Measurements from ENCODE around the gene ACTN2.

ACTN2 gene

GRCh38 chr1:236744533-236744932 lies 58.2 kb downstream of the ACTN2 start:
- DNase-seq: no peak

GRCh38 chr1:236746785-236747184 lies 60.5 kb downstream of the ACTN2 start:
- DNase-seq: no peak

DNA sequence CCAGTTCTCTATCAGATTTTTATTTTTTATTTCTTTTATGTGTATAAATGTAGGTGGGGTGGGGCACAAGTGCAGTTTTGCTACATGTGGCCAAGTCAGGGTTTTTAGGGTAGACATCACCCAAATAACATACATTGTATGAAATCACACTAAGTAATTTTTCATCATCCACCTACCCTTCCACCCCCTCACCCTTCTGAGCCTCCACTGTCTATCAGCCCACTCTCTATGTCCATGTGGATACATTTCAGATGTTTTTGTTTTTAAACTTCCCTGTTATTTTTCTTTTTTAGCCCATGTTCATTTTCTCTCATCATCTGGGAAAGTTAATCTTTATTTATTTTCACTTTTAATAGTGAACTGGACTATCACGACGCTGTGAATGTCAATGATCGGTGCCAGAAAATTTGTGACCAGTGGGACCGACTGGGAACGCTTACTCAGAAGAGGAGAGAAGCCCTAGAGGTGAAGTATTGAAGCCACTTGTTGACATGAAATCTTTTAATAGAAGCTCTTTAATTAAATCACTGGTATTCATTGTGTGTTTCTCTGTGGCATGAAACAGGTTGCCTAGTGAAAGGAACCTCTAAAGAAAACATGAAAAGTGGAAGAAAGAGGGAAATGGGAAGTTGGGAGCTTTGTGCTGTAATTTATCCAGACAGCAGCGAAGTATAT lies 61.1 kb downstream of the ACTN2 start:
- no peak for DNase-seq

DNA sequence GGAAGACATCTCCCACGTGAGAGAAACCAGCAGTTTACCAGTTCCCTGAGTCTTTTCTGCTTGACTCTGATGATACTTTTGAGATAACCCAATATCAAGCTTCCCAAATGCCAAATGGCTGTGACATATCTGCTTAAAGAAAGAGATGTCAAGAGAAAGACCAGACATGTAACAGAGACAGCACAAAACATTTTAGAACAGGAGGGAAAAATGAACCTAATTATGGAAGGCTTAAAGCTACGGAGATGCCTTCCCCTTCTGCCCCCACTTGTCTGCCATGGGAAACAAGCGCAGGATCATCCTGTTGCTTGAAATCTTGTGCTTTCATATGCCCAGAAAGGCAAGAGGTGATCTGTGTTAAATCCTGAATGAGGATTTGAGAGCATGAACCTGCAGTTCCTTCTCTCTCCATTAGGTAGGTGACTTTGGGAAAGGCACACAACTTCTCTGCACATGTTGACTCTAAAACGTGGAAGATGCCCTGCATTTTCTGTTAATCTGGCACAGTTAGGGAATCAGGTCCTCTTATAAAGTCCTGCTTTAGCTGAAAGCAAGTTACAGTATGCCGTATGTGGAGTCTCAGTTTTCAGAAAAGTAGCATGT lies 62.1 kb downstream of the ACTN2 start:
- DNase-seq: no peak

DNA sequence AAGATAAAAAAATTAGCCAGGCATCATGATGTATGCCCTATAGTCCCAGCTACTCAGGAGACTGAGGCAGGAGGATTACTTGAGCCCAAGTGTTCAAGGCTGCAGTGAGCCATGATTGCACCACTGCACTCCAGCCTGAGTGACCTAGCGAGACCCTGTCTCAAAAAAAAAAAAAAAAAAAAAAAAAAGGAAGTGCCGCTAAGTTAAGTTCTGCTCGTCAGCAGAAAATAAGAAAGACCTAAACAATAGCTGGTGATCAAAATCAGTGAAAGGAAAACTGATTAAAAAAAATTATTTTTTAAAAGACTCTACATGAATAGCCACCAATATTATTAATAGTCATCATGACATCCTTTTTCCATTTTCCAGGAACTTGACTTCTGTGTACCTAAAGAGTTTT lies 64.6 kb downstream of the ACTN2 start:
- no peak for DNase-seq

DNA sequence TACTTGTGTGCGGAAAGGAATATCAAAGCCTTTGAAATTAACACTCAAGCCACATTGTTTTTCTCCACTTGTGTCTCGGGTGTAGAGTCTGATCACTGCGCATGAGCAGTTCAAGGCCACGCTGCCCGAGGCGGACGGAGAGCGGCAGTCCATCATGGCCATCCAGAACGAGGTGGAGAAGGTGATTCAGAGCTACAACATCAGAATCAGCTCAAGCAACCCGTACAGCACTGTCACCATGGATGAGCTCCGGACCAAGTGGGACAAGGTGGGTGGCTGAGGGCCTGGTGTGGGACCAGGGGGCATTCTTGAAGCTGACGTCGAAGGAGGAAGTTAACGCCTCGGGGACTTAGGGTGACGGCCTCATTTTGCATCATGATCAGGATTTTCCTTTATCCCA lies 65.1 kb downstream of the ACTN2 start:
- no peak for DNase-seq

DNA sequence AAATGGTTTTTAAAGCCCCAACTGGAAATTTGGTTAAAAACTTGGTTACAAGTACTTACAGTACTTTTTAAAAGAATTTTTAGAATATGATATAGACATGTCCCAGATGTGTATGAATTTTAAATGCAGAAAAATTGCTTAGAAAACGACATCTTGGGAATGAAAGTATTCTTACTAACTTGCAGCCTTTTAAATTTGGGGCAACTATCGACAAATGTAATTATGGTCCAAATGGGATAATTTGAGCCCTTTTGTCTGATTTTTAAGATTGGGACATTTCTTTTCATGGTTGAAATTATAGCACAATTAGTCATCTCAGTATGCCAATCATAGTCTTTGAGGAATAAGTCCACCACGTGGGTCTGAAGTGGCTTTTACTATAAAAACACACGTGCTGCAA lies 65.6 kb downstream of the ACTN2 start:
- DNase-seq: no peak

GRCh38 chr1:236753516-236753915 lies 67.2 kb downstream of the ACTN2 start:
- DNase-seq: no peak

GRCh38 chr1:236753964-236754363 lies 67.7 kb downstream of the ACTN2 start:
- no peak for DNase-seq

DNA sequence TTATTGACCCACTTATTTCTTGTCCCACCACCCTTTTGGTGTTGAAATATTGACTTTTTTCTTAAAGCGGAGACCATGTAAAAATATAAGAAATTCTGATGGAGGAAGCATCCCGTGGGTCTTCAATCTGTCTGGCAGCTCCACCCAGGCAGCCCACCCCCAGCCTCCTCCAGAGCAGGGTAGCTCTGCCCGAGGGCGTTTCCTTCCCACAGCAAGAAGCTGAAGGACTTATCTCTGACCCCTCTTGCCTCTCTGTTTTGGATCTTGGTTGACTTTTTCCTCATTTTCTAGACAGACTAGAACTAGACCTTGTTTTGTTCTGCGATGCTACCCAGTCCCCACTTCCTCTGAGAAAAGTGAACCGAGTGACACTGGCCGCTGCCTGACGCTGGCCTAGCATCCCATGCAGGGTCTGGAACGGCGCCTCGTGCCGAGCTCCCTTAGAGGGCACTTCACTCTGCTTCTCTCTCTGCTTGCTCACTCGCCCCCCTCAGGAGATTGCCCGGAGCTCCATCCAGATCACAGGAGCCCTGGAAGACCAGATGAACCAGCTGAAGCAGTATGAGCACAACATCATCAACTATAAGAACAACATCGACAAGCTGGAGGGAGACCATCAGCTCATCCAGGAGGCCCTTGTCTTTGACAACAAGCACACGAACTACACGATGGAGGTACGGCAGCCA lies 68.4 kb downstream of the ACTN2 start:
- no peak for DNase-seq

DNA sequence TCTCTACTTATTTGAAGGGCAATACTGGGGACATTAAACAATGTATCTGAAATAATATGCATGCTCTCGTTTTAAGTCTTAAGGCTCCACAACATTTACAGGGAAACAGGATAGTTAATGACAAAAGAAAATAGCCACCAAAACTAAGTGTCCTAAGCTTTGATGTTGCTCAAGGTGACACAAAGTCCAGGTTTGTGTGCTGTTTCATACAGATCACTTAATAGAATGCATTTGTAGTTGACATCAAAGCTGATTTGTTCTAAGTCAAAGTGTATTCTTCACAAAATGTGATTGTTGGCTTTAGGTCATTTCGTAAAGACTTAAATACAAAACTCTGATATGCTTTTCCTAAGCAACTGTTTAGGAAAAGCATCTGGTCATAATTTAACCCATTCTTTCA lies 71.3 kb downstream of the ACTN2 start:
- DNase-seq: no peak

DNA sequence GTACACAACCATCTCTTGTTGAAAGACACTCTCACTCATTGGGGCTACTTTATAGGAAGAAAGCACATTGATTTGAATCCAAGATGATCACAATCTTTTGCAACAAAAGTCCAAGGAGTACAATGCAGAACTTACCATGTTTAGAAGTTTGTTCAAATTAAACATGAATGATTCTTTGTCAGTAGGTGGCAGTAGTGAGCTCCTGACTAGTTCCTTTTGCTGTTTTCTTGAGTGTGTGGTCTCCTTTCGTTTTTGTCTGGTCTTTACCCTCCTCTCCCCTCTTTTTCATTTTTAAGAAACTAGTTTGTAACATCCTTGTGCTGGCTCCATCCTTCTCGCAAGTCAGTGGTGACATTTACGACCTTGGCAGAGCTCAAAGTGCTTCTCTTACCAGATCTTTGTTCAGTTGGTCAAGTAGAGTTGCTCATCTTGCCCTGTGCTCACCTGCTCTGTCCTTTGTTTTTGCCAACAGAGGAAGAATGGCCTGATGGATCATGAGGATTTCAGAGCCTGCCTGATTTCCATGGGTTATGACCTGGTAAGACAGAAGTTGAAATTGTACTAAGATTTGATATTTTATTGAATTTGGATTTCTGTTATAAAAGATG lies 73.1 kb downstream of the ACTN2 start:
- DNase-seq: peak; percentile 6

DNA sequence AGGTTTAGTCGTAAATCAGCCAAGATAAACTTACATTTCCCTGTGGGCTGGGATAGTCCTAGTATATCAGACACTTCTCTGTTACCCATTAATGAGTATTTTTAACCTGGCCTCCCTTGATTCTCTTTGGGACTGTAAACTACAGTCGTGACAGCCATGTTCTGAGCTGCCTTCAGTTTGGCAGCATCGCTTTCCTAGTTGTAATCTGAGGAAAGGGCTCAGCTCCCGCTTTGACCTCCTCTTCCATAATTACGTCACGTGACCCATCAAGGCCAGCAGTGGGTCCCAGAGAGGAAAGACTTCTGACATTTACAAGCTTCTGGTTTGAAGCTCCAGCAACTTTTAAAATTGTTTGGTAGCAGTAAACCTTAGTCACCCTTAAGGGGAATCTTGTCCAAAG lies 74.2 kb downstream of the ACTN2 start:
- DNase-seq: no peak

DNA sequence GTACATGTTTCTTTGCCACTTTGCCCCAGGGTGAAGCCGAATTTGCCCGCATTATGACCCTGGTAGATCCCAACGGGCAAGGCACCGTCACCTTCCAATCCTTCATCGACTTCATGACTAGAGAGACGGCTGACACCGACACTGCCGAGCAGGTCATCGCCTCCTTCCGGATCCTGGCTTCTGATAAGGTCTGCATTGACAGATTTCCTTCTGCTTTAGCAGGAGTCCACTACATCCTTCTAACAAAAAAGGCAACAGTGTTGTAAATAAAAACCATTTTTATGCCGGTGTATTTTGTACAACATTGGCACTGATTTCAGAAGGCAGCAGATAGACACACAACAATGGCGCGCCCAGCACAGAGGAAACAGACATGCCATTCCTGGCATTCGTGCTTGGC lies 74.7 kb downstream of the ACTN2 start:
- no peak for DNase-seq

GRCh38 chr1:236761397-236762132 lies 75.3 kb downstream of the ACTN2 start:
- no peak for DNase-seq

GRCh38 chr1:236762410-236762809 lies 76.1 kb downstream of the ACTN2 start:
- no peak for DNase-seq

- DNase-seq: no peak
Measured at GRCh38 chr1:236765831-236766230, 79.5 kb downstream of the ACTN2 start.

GRCh38 chr1:236766506-236766905 lies 80.2 kb downstream of the ACTN2 start:
- DNase-seq: no peak

DNA sequence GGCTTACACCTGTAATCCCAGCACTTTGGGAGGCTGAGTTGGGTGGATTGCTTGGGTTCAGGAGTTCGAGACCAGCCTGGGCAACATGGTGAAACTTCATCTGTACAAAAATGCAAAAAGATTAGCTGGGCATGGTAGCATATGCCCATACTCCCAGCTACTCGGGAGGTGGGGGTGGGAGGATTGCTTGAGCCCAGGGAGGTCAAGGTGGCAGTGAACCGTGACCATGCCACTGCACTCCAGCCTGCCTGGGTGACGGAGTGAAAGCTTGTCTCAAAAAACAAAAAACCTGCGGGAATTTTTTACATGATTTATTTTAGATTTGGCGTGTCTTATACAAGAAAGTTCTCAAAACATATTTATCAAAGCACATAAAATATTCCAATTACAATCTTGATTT lies 81.0 kb downstream of the ACTN2 start:
- DNase-seq: no peak

- no peak for DNase-seq
Measured at GRCh38 chr1:236768601-236769000, 82.3 kb downstream of the ACTN2 start.

DNA sequence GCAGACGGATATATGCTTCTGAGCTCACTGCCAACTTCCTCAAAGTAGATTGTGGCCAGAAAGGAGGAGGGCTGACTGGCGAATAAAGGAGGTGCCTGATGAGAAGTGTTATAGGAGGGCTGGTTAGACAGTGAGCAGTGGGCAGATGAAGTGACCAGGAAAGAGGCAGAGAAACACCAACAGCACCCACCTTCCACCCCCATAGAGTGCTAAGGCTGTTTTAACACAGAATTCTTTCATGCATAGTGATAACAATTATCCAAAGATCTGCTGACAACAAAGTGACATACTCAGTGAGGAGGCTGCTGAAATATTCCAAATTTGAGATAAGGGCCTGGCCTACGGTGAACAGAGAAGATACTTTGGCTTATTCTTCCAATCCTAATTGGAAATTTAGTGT lies 87.6 kb downstream of the ACTN2 start:
- no peak for DNase-seq

GRCh38 chr1:236774926-236775325 lies 88.6 kb downstream of the ACTN2 start:
- no peak for DNase-seq

DNA sequence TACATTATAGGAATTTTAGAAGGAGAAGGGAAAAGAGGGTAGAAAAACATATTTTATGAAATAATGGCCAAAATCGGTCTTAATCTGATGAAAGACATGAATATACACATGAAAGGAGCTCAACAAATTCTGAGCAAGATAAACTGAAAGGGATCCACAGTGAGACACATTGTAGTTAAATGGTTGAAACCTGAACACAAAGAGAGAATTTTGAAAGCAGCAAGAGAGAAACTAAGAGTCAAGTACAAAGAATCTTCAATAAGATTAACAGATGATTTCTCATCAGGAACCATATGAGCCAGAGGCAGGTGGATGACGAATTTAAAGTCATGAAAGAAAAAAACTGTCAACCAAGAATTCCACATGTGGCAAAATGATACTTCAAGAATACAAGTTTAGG lies 93.0 kb downstream of the ACTN2 start:
- no peak for DNase-seq
